NCI-H2081 treated with DMSO at 0.1 percent for 48 hours (cell line): Measurements from ENCODE around the gene POU2F2.

Experiments used
- DNase-seq: peaks from one replicate; lab custom pipeline; 2025; lab: John Stamatoyannopoulos, UW

Gene POU2F2

DNA sequence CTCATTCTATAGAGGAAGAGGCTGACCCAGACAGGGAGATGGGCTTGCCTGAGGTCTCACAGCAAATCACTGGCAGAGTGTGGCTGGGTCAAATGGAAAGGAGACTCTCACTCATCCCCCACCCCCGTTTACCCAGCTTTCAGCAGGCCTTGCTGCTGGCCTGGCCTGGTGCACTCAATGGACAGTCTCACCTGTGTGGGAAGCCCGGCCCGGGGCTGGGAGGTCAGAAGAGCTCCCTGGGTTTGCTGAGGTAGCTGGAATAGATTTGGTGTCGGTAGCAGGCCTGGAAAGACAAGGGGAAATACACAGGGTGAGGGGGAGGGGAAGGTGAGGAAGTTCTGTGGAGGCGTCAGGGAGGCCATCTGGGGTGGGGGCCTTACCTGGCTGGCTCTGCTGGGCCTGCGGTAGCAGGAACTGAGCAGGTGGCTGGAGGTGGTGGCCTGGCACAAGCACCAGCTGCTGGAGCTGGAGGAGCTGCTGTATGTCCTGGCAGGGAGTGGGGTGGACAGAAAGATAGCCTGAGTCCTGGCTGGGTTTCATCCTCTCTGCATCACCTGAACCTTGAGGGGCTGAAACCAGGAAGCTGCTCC, 32.8 kb downstream of the POU2F2 start:
- no peak for DNase-seq

- no peak for DNase-seq
Observed at GRCh38 chr19:42098781-42099180, 33.5 kb downstream of the POU2F2 start.

GRCh38 chr19:42097461-42097860, 34.8 kb downstream of the POU2F2 start:
- no peak for DNase-seq

GRCh38 chr19:42096255-42096837, 35.9 kb downstream of the POU2F2 start:
- DNase-seq: no peak

- no peak for DNase-seq
Observed at GRCh38 chr19:42095814-42096230, 36.4 kb downstream of the POU2F2 start.

- no peak for DNase-seq
Observed at GRCh38 chr19:42095142-42095813, 37.0 kb downstream of the POU2F2 start.

- no peak for DNase-seq
Observed at GRCh38 chr19:42093926-42094325, 38.3 kb downstream of the POU2F2 start.

- no peak for DNase-seq
Observed at GRCh38 chr19:42093505-42093904, 38.7 kb downstream of the POU2F2 start.

DNA sequence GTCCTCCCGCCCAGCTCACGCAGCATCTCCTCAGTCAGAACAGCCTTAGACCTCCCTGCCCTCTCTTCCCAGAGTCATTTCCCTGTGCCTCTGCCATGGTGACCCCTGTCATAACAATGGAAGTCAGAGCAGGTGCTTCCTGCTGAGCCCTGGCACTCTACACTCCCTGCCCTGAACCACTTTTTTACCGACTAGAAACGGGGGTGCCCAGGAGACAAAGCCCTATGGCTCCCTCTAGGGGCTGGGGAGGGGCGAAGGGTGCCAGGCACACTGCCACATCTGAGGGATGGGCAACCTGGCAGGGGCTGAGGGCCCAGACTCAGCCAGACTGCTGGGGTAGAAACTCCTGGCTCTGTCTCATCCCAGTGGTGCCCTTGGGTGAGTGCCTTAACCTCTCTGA, 39.9 kb downstream of the POU2F2 start:
- DNase-seq: no peak

GRCh38 chr19:42091742-42092141, 40.5 kb downstream of the POU2F2 start:
- DNase-seq: no peak

- DNase-seq: no peak
Observed at GRCh38 chr19:42091300-42091699, 40.9 kb downstream of the POU2F2 start.

DNA sequence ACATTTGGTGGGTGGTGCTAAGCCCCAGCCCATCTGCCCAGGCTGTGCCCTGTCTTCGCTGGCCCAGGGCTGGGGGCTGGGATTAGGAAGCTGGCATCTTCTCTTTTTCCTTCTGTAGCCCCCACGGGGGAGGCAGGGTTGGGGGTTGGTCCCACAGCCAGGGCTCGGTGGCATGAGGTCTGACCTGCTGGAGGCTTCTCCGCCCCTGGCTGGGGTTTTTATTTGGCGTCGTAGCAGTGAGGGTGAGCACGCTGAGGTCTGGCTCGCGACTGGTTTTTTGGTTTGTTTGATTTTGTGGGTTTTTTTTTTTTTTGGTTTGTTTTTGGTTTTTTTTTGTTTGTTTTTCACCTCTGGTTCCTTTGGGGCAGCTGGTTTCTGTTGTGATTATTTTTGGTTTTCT, 41.6 kb downstream of the POU2F2 start:
- no peak for DNase-seq

DNA sequence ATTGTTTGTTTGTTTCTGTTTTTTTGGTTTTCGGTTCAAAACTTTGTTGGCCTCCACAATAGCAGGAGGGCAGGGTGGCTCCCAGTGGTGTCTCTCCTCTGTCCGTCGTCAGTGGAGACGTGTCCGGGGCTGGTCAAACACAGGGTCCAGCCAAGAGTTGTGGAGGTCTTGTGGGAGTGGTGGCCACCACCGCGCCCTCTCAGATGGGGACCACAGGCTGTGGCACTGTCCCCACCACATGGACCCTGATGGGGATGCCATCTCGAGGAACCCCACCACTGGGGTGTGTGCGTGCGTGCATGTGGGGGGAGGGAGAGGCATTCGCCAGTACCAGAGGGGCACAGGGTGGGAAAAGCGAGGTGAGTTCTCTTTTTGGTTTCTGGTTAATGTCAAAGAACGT, 42.5 kb downstream of the POU2F2 start:
- DNase-seq: no peak

GRCh38 chr19:42089191-42089750, 43.0 kb downstream of the POU2F2 start:
- no peak for DNase-seq

DNA sequence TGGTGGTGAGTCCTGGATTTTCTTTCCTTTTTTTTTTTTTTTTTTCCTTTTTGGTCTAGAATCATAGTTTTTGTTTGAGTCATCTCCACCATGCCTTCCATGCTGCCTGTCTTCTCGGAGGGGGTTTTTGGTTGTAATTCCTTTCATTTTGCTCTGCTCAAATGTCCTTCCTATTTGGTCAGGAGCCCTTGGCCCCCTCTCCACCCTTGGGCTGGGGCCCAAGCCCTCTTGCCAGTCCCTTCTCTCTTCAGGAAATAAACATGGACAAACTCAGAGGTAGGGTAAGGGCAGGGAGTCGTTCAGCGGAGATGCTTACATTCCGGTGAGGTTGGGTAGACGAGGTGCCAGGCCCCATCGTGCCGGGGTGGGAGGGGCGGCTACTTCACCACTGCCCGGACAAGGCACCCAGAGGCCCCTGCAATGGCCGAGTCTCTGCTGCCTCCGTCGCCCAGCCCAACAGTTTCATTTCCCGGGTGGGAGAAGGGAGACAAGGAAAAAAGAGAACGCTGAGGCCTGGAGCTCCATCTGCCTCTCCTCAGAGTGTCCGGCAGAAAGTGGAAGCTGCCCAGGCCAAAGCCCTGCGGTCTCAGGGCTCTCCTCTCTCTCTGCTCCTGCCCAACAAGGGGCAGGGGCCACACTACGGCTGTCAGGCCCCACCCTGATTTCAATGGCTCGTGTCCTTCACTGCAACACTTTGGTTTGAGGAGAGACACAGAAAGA, 43.6 kb downstream of the POU2F2 start:
- no peak for DNase-seq

- no peak for DNase-seq
Observed at GRCh38 chr19:42086770-42087550, 45.3 kb downstream of the POU2F2 start.

GRCh38 chr19:42086188-42086736, 46.0 kb downstream of the POU2F2 start:
- DNase-seq: no peak

GRCh38 chr19:42083537-42083936, 48.7 kb downstream of the POU2F2 start:
- DNase-seq: no peak

GRCh38 chr19:42081584-42082203, 50.6 kb downstream of the POU2F2 start:
- DNase-seq: no peak

DNA sequence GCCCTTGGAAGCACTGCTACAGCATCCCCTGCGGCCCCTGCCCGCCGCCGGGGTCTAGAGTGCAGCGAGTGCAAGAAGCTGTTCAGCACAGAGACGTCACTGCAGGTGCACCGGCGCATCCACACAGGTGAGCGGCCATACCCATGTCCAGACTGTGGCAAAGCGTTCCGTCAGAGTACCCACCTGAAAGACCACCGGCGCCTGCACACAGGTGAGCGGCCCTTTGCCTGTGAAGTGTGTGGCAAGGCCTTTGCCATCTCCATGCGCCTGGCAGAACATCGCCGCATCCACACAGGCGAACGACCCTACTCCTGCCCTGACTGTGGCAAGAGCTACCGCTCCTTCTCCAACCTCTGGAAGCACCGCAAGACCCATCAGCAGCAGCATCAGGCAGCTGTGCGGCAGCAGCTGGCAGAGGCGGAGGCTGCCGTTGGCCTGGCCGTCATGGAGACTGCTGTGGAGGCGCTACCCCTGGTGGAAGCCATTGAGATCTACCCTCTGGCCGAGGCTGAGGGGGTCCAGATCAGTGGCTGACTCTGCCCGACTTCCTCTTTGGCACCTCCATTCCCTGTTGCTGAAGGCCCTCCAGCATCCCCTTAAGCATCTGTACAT, 51.4 kb downstream of the POU2F2 start:
- DNase-seq: no peak
